Neural cell (in vitro differentiated cells): Measurements from ENCODE around the gene KRT74.

ENCODE experiments used
- SMC3 ChIP-seq: fragments of 450-650 bp; conservative IDR thresholded peaks from 2 replicates; pipeline ENCODE4 v1.6.1; 2014; ENCODE audit warnings: antibody characterized with exemption, mild to moderate bottlenecking, moderate library complexity; ENCODE audit not compliant: poor library complexity
- TF ChIP-seq, protein P1 (sequence below): fragments of 450-650 bp; IDR thresholded peaks from 2 replicates; pipeline ENCODE4 v1.5.1; 2014; ENCODE audit warnings: antibody characterized with exemption, mild to moderate bottlenecking, moderate library complexity; ENCODE audit not compliant: poor library complexity, severe bottlenecking

DNA sequence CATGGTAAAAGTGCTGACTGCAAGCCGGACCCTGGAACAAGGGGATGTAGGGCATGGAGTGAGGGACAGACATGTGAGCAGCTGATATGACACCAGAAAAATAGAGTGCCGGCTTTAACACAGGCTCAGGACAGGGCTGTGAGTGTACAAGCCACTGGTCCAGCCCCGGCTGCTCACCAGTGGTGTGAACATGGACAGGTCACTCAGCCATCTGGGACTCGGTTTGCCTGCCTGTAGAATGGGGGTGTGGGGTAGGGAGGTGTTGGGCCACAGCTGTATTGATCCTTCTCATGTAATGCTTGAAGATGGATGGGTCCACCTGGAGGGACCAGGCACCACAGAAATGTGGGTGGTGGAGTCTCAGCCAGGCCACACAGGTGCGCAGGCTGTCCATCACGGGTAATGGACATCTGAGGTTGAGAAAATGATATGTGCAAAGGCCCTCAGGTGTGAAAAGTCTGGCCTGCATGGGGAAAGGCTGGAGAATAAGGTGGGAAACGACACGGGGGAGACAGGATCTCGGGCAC lies 10.6 kb upstream of the KRT74 start:
- TF ChIP-seq, protein P1, sequence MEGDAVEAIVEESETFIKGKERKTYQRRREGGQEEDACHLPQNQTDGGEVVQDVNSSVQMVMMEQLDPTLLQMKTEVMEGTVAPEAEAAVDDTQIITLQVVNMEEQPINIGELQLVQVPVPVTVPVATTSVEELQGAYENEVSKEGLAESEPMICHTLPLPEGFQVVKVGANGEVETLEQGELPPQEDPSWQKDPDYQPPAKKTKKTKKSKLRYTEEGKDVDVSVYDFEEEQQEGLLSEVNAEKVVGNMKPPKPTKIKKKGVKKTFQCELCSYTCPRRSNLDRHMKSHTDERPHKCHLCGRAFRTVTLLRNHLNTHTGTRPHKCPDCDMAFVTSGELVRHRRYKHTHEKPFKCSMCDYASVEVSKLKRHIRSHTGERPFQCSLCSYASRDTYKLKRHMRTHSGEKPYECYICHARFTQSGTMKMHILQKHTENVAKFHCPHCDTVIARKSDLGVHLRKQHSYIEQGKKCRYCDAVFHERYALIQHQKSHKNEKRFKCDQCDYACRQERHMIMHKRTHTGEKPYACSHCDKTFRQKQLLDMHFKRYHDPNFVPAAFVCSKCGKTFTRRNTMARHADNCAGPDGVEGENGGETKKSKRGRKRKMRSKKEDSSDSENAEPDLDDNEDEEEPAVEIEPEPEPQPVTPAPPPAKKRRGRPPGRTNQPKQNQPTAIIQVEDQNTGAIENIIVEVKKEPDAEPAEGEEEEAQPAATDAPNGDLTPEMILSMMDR: no peak
- no peak for TF ChIP-seq SMC3
